Mesodermal cell (in vitro differentiated cells): Measurements from ENCODE around the gene DYSF.

ENCODE experiments used
- H3K27ac ChIP-seq: 2 replicates; pipeline ENCODE4 v1.7.0; 2013; ENCODE audit warnings: mild to moderate bottlenecking, low read depth, low read length, moderate library complexity; ENCODE audit not compliant: severe bottlenecking
- H3K36me3 ChIP-seq: 2 replicates; pipeline ENCODE4 v1.7.1; 2013; ENCODE audit warnings: mild to moderate bottlenecking, low read length, moderate library complexity; ENCODE audit not compliant: control insufficient read depth, insufficient read depth
- H3K4me1 ChIP-seq: one replicate; pipeline ENCODE4 v1.7.1; 2013; ENCODE audit warnings: mild to moderate bottlenecking, low read length; ENCODE audit not compliant: insufficient read depth, control insufficient read depth, poor library complexity, severe bottlenecking
- H3K4me3 ChIP-seq: 2 replicates; pipeline ENCODE4 v1.7.0; 2013; ENCODE audit warnings: low read length, control low read depth, mild to moderate bottlenecking; ENCODE audit not compliant: insufficient read depth, poor library complexity, severe bottlenecking; ENCODE audit errors: extremely low read depth
- H3K9me3 ChIP-seq: 2 replicates; pipeline ENCODE4 v1.7.1; 2013; ENCODE audit warnings: mild to moderate bottlenecking, low read length, moderate library complexity; ENCODE audit not compliant: control insufficient read depth
- WGBS, 2 experiments: methylation state at CpG; one replicate each; pipeline ENCODE4 v1.1.5; 2013; ENCODE audit warnings: missing lambda C conversion rate in 2 of 2; ENCODE audit not compliant: insufficient coverage in 2 of 2; 5-methylcytosine and 5-hydroxymethylcytosine counted together

The DYSF gene

DNA sequence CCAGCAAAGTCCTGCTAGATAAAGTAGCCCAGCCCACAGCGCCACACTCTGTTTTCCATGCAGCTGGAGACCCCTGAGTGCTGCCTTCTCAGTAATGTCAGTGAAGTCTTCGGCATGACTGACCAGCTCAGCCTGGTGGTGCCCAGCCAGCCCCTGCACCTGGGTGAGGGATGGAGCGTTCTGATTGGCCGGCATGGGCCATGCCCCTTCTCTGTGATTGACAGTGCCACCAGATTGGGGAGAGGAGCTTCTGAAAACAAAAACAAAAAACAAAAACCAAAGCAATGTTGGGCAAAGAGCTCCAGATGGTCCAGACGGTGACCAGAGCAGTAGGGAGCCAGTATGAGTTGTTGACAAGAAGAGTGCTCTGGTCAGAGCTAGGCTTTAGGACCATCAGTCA, 122.6 kb downstream of the DYSF start:
- H3K9me3 ChIP-seq: no peaks in the 10 kb centered on the region
- no peaks in the 10 kb centered on the region for H3K4me1 ChIP-seq
- no peak overlapping the region for H3K27ac ChIP-seq
- no peak overlapping the region for H3K4me3 ChIP-seq
- 98% methylated on average over 4 to 5 of the region's 5 CpGs for WGBS, 2 experiments
- H3K36me3 ChIP-seq: peaks cover 8% of the 10 kb centered on the region

DNA sequence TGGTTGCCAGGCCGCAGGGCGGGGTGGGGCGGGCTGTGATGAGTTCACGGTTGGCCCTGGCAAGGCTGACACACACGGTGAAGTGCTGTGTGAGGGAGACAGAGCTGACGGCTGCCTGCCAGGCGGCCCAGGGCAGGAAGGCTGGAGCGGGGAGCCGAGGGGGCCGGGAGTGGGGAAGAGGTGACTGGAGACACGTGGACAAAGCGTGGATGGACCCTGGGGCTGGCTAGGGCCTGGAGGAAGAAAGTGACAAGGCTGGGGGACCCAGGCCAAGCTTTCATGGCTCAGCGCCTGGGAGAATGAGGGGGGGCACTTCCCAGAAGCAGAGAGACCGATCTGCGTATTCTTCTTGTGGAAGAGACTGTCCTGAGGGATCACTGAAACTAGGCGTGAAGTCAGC, 123.2 kb downstream of the DYSF start:
- H3K4me1 ChIP-seq: no peaks in the 10 kb centered on the region
- H3K9me3 ChIP-seq: no peaks in the 10 kb centered on the region
- H3K27ac ChIP-seq: no peak overlapping the region
- peaks cover 5% of the 10 kb centered on the region for H3K36me3 ChIP-seq
- no peak overlapping the region for H3K4me3 ChIP-seq
- 93 to 97% methylated on average over 14 to 16 of the region's 16 CpGs for WGBS, 2 experiments

DNA sequence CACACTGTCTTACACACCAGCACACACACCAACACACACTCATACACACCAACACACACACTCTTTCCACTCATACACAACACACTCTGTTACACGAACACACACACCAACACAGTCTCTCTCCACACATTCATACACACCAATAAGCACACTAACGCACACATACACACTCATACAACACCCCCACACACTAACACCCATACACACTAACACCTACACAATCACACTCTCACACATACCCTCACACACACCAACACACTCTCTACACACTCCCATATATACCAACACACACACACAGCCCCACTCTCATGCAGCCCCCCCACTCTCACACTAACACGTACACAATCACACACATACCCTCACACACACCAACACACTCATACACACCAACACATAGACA, 123.8 kb downstream of the DYSF start:
- WGBS, 2 experiments: 89 to 96% methylated on average over 3 of the region's 3 CpGs
- H3K36me3 ChIP-seq: peaks cover 1% of the 10 kb centered on the region
- no peaks in the 10 kb centered on the region for H3K4me1 ChIP-seq
- H3K27ac ChIP-seq: no peak overlapping the region
- H3K4me3 ChIP-seq: no peak overlapping the region
- H3K9me3 ChIP-seq: no peaks in the 10 kb centered on the region

DNA sequence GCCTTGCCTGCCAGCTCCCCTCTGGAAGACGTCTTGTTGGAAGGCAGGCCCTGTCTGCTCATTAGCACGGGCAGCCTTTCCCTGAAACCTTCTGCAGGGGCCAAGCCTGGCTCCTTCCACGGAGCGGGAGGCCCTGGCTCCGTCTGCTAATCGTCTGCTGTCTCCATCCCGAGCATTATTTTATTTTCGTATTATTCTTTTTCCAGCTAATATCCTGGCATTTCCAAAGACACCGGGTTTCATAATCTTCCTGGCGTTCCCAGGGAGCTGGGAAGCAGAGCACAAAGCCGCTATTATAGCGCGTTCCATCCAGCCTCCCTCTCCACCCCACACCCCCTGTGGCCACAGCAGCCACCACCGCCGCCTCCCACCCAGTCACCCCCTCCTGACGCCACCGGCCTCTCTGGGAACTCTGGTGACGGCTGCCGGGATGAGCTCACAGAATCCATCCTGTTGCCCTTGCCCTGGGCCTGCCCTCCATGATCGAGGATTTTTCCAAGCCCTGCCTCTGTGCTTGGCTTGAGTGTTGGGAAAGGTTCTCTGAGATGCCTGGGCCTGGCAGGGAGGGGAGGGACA, 125.5 kb downstream of the DYSF start:
- 90 to 92% methylated on average over 18 to 20 of the region's 20 CpGs for WGBS, 2 experiments
- Histone ChIP-seq H3K4me1 (no peaks in the 10 kb centered on the region), H3K9me3 (no peaks in the 10 kb centered on the region), H3K36me3 (no peaks in the 10 kb centered on the region), H3K4me3 (no peak overlapping the region), H3K27ac (peak overlapping the region; percentile 8)

DNA sequence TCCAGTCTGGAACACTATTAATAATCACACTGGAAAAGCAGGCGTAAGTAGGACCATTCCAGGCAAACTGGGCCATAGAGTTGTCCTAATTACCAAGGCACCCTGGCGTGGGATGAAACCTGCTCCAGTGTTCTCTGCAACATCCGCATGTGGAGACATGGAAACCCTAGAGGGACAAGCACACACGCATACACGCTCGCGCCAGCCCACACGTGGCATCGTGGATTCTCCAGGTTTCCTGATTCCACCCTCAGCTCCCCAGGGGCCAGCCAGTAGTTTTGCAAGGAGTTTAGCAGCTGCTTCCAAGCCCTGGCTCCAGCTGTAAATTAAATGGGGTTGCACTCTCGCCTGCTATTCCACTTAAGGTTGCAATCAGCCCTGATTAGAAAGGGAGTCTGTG, 127.7 kb downstream of the DYSF start:
- 92 to 97% methylated on average over 10 of the region's 10 CpGs for WGBS, 2 experiments

DNA sequence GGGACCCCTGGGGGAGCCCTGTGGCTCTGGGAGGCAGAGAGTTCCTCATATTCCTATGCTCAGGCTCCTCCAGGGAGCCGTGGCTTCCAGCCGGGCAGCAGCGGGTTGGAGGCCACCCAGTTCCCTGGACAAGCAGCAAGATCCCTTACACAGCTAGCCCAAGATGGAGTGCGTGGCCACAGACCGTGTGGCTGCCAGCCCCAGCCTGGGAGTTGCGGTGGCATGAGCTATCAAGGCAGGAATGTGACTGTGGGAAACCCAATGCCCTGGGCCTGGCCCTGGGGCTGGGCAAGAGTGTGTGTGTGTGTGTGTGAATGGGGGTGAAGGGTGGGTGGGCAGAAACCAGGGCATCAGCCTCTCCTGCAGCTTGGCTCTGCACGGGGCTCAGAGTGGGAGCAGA, 130.5 kb downstream of the DYSF start:
- no peaks in the 10 kb centered on the region for H3K36me3 ChIP-seq
- no peak overlapping the region for H3K27ac ChIP-seq
- H3K4me1 ChIP-seq: no peaks in the 10 kb centered on the region
- WGBS, 2 experiments: 95 to 98% methylated on average over 6 to 7 of the region's 7 CpGs
- H3K4me3 ChIP-seq: no peak overlapping the region
- no peaks in the 10 kb centered on the region for H3K9me3 ChIP-seq

More for the DNA sequence above, 127.7 kb downstream of the DYSF start:
- H3K9me3 ChIP-seq: no peaks in the 10 kb centered on the region
- no peak overlapping the region for H3K27ac ChIP-seq
- H3K4me3 ChIP-seq: no peak overlapping the region
- H3K36me3 ChIP-seq: no peaks in the 10 kb centered on the region
- H3K4me1 ChIP-seq: no peaks in the 10 kb centered on the region

DNA sequence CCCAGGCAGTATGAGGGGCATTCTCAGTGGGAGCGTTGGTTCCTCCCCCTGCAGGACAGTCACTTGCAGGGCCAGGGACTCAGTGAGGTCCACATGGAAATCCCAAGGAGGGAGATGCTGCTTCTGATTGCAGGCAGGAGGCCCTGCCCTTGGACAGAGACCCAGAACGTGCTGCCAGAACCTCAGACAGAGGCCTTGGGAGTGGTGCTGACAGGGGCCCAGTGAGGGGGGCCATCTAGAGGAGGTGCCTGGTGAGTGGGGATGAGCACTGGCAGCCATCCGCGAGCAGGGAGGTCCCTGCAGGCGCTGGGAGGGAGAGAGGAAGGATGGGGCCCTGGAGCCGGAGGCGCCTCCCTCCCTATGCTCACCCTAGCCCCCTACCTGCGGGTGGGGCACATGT, 133.1 kb downstream of the DYSF start:
- H3K4me3 ChIP-seq: no peak overlapping the region
- peaks cover 5% of the 10 kb centered on the region for H3K4me1 ChIP-seq
- no peaks in the 10 kb centered on the region for H3K36me3 ChIP-seq
- H3K27ac ChIP-seq: no peak overlapping the region
- no peaks in the 10 kb centered on the region for H3K9me3 ChIP-seq
- WGBS, 2 experiments: 80 to 87% methylated on average over 3 to 4 of the region's 8 CpGs

DNA sequence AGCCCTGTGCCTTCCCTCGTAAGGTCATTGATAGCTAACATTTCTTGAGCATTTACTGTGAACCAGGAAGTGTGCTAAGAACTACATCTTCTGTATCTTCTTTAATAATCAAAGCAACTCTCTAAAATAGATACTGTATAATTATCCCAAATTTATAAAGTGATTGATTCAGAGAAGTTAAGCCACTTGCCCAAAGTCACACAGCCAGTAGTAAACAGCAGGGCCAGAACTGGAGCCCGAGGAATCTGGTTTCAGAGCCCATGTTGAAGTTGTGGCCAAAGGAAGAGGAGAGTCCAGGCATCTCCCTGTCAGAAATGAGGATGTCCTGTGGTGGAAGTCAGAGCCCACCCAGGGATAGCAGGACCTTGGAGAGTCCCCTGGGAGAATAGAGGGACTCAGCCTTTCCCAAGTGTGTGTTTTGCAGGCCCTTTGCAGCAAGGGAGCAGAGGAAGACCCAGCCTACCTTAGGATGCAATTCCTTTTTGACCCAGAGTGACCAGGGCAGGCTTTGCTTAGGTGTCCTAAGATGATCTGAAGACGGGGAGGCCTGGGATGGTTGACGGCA, 134.2 kb downstream of the DYSF start:
- Histone ChIP-seq H3K9me3 (no peaks in the 10 kb centered on the region), H3K27ac (no peak overlapping the region), H3K36me3 (no peaks in the 10 kb centered on the region), H3K4me3 (no peak overlapping the region), H3K4me1 (peaks cover 13% of the 10 kb centered on the region)
- WGBS, 2 experiments: 87 to 92% methylated on average over 2 to 3 of the region's 4 CpGs

DNA sequence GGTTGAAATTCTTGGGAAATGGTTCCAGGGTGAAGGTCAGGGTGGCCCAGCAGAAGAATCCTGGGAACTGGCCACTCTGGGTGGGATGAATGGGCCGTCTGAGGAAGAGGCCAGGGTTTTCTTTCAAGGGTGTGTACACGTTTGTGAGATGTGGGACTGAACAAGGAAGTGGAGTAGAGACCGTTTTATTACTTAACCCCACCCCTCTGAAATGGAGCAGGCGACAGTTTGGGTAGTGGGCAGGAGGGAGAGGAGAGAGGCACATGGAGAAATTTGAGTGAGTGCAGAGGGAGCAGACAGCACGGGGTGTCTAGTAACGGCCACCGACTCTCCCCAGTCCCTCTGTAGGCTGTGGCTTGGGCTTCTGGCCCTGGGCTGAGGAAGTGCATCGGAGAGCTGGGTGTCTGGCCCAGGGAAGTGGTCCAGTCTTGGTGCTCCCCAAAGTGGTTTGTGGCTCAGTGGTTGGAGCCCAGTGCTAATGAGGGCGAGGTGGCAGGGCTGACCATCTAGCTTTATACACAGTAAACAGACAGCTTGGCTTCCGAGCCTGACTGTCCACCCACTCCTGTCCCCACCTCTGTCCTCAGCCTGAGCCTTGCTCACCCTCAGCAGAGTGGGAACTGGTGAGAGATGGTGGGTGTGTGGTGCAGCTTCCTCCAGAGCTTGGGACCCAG, 135.3 kb downstream of the DYSF start:
- H3K36me3 ChIP-seq: no peaks in the 10 kb centered on the region
- WGBS, 2 experiments: 82 to 88% methylated on average over 5 to 8 of the region's 10 CpGs
- H3K4me1 ChIP-seq: peaks cover 14% of the 10 kb centered on the region
- no peak overlapping the region for H3K27ac ChIP-seq
- no peaks in the 10 kb centered on the region for H3K9me3 ChIP-seq
- H3K4me3 ChIP-seq: no peak overlapping the region

DNA sequence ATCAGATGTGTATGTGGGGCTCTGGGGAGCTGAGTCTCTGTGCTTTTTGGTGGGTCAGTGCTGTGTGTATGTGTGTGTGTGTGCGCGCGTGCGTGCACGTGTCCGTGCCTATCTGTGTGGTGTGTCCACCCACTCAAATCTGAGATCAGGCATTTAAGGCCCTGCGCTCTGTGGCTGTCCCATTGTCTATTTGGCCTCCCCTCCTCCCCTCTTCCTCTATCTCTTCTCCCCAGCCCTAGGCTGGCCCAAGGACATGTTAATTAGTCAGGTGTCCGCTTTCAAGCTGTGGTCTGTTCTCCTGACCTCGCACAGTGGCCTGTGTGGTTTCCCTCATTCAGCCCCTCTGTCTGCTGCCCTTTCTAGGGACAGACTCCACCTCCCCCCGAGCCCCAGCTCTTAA, 136.4 kb downstream of the DYSF start:
- peaks cover 14% of the 10 kb centered on the region for H3K4me1 ChIP-seq
- WGBS, 2 experiments: 70 to 89% methylated on average over 4 to 9 of the region's 10 CpGs
- no peak overlapping the region for H3K27ac ChIP-seq
- H3K9me3 ChIP-seq: no peaks in the 10 kb centered on the region
- H3K36me3 ChIP-seq: no peaks in the 10 kb centered on the region
- H3K4me3 ChIP-seq: no peak overlapping the region

DNA sequence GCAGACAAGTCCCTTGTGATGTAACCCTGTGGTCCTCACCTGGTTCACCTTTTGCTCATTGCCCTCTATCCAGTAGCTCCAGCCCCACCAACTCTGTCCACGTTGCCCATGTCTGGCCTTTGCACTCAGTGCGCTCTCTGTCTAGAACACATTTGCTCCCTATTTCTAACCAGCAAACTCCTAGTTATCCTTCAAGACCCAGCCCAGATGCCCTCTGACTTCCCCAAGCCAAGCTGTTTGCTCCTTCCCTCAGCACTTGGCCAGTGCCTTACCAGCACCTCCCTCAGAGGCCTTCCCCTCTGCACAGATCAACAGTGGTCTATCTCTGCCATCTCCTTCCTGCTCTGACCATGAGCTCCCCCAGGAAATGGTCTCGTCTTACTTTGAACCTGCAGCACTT, 137.7 kb downstream of the DYSF start:
- H3K36me3 ChIP-seq: no peaks in the 10 kb centered on the region
- H3K4me1 ChIP-seq: peaks cover 21% of the 10 kb centered on the region
- WGBS, 2 experiments: 98 to 100% methylated on average over 3 of the region's 3 CpGs
- no peak overlapping the region for H3K27ac ChIP-seq
- H3K4me3 ChIP-seq: no peak overlapping the region
- no peaks in the 10 kb centered on the region for H3K9me3 ChIP-seq
